Fibroblast of skin of right quadriceps (primary cell): ENCODE data around the gene LHX1.

Source experiments
- DNase-seq: peaks from one replicate; pipeline ENCODE4 v3.0.0-alpha.2; 2013

The LHX1 gene

DNA sequence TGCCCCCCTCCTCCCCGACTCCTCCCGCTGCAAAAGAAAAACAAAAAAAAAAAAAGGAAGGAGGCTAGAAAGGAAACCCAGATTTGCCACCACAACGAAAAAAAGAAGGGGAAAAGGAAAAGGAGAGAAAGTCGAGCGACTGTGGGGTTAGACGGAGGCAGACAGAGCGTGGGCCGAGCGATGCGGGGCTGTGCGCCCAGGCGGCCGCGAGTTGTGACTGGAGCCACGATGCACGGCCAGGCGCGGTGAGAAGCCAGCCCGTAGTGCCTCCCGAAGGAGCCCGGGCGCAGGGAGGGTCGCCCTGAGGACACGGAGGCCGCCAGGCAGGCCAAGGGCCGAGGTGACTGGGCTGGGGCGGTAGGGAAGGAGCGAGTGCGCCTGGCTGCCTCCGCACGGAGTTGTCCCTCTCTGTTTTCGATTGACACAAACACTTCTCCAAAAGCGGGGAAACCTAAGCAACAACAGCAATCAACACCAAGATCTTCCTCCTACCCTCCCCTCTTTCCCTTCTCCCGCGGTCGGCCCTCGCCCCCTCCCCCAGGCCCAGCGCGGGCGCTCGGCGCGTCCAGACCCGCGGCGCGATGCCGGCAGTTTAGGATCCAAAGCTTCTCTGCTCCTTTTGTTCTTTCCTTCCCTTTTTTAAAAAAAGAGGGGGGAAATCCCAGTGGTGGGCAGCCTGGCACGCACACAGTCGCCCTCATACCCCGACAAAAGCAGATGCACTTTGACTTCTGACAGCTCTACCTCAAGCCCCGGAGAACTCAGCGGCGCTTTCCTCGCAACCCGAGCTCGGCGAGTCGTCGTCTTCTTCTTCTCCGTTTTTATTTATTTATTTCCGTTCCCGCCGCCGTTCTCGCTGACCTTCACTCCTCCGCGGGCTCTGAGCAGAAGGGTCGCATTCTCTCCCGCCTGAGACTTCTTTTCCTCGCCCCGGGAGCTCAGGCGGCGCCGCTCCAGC is at the start of gene LHX1:
Gene LHX1, plus strand, starts transcription at position 475 of the 958 bp plus-strand sequence. CDS start 723 bp downstream, outside the sequence.
- no peak for DNase-seq

DNA sequence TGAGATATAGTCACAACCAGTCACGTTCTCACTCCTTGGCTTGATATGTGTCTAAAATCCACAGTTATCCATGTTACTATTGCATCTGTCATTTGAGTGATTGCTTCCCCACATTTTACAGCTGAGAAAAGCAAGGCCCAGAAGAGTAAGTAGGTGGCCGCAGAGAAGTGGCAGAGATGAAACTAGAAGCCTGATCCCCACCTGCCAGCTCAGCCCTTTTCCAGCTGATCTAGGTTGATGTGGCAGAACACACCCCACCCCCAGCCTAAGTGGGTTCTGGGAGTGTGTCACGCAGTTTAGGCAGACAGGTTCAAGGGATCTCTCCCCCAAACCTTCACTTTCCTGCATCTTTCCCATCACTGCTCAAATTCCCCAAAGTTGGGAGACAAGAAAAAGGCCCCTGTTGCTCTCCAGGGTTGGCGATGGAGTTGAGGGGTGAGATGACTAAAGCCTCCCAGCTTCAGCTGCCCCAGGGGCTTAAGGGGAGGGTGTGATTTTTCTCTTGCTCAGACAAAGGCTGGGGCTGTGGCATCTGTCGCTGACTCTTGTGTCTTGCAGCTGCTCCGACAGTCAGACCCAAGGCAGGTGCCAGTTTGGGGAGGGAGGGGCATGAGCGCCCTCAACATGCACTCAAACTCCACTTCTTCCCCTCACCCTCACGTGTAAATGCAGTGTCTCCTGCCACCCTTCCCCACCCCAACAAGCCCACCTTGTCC is 48.9 kb upstream of the LHX1 start:
- DNase-seq: no peak

DNA sequence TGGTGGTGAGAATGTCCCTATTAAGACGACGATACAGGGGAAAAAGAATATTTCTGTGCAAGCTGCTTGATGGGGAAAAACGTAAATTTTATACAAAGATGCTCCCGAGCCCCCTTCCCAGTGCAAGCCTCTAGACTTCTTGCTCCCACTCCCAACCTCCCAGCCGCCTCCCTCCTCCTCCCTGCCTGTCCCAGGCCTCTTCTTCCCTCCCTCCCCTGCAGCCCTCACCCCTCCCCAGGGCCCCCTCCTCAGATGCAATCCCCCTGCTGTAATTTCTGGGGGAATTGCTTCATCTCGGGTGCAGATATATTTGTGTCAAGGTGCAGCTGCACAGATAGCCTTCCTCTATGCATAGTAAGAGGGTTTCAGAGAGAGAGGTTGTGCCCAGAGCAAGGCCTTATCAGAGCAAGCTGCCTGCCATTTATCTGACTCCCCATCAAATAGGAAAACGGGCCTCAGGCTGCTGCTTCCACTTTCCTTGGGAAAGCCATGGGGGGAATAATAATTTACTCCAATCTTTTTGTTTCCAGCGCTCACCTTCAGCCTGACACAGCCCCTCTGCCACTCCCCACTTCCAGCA is 47.4 kb upstream of the LHX1 start:
- DNase-seq: no peak

DNA sequence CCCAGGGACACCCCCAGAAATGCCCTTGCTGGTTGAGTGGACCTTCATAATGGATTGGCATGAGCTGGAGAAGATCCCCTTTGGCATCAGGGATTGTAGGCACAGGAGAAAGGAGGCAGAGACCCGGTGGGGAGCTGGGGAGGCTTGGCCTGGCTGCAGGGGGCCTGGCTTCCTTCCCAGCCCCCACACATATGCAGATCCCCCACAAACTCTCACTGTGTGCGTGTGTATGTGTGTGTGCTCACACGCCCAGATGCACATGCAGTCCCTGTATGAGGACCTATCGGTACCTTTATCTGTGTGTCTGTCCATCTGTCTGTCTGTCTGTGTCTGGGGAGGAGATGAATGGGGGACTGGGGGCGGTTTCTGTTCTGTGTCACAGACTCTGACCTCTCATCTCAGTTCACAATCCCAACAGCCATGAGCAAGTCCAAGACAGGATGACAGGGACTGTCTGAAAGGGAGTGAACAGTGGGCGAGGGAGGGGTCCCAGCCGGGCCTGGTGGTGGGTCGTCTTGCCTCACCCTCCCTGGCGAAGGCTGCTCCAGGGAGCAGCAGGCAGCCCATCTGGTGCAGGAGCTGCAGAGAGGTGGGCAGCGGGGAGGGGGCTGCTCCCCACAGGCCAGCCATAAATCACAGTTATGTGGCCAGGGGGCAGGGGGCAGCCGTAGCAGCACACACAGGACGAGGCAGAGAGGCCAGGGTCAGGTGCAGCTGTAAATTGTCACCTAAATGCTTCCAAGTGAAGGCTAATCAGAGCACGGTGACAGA is 46.7 kb upstream of the LHX1 start:
- DNase-seq: no peak

DNA sequence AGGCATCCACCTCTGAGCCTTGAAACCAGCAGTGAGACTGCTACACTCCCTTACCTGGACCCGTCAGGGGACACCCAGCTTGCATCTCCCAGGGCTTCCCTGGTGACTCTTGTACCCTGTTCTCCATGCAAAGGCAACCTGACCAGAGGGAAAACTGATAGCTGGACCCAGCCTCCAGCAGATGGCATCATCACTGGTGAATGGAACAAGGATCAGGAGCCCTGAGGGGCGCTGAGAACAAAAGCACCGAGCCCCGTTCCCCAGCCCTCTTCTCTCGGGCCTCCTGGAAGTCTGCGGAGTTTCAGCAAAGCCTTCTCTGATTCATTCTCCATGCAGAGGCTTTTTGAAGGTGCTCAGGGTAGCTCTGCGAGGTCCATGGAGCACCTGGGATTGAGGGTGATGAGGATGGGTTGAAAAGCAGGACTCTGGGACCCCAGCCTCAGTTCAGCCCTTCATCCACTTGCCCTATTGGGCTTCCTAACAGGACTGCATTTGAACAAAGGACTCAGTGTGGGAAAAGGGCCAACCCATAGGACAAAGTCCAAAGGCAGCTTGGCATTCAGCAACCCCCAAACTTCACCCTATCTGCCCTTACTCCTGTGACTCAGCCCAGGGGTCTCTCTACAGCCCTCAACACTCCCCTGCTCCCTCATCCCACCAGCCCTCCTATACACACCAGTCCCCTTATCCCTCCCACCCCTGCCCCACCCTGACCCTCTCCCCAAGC is 45.0 kb upstream of the LHX1 start:
- DNase-seq: no peak

GRCh38 chr17:36894177-36894576 is 43.1 kb upstream of the LHX1 start:
- DNase-seq: no peak

- no peak for DNase-seq
Observed at GRCh38 chr17:36894925-36895324, 42.4 kb upstream of the LHX1 start.

DNA sequence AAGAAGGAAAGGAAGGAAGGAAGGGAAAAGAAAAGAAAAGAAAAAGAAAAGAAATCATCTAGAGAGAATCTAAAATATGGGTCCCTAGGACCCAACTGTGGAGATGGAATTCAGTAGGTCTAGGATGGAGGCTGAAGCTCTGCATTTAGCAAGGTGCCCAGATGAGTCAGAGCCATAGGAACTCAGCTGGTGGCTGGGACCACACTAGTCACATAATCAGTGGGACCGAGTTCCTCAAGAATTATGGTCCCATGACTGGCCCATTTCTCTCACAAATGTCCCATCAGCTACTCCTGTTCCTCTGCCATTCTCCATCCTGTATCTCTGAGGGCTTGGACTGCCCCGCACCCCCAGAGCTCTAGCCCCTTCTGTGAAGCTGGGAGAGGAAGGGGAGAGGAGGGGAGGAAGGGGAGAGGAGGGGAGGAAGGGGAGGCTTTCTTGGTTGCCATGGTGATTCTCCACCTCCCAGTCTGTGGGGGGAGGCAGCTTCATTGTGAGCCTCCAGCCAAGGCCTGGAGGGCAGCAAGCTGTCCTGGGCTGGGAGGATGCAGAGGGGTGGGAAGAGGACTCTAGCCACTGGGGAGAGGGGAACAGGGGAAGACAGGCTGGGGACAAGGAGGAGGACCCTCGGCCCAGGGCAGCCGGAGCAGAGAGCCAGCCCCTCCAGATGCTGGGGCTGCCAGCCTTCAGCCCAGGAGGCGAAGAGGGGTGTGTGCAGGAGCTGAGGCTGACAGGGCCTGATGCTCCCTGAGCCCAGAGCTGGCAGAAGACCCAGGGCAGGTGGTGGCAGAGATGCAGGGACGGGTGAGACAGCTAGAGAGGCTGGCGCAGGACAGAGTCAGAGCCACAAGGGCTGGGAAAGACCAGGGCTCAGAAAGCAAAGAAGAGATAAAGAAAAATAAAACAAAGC is 37.8 kb upstream of the LHX1 start:
- no peak for DNase-seq

- DNase-seq: no peak
Observed at GRCh38 chr17:36900160-36900512, 37.1 kb upstream of the LHX1 start.

- DNase-seq: peak; percentile 51
Observed at GRCh38 chr17:36901506-36901905, 35.8 kb upstream of the LHX1 start.

- DNase-seq: no peak
Observed at GRCh38 chr17:36907407-36907806, 29.9 kb upstream of the LHX1 start.

GRCh38 chr17:36910513-36910912 is 26.8 kb upstream of the LHX1 start:
- no peak for DNase-seq

GRCh38 chr17:36911001-36911400 is 26.3 kb upstream of the LHX1 start:
- no peak for DNase-seq

DNA sequence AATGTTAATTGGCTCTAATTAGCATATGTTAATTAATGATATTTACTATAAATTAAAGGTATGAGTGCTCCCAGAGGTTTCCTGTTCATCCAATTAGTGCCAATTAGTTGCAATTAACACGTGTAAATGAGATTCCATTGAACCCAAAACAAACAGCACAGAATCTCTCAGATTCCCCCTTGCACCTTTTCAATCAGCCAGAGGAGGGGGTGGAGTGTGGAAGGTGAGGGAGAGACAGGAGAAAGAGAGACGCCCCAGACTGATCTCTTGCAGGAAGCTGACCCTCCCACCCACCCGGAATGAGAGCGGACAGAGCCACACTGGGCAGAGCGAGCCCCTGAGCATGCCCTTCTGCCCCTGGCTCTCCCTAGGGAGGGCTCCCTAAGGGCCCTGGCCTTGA is 24.1 kb upstream of the LHX1 start:
- DNase-seq: no peak

DNA sequence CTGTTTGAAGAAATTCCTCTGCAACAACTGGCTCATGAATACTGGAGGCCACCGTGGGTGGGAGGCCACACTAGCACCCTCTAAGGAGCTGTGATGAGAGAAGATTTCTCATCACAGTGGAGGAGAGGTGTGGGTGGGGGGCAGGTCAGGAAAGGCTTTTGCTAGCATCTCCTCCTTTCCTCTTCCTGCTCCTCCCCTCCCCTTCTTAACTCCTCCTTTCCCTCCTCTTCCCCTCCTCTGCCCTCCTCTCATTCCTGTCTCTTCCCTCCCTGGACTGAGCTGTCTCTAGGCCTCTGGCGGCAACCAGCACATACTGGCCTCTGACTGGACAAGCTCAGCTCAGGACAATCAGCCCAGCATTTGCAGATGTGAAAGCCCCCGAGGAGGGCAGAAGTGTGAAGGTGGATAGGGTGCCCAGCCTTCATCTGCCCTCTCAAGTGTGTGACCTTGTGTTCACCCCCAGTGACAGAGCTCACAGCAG is 19.0 kb upstream of the LHX1 start:
- DNase-seq: peak; percentile 32

GRCh38 chr17:36919407-36919968 is 17.8 kb upstream of the LHX1 start:
- no peak for DNase-seq

GRCh38 chr17:36920032-36921005 is 17.0 kb upstream of the LHX1 start:
- peak; percentile 47 for DNase-seq

DNA sequence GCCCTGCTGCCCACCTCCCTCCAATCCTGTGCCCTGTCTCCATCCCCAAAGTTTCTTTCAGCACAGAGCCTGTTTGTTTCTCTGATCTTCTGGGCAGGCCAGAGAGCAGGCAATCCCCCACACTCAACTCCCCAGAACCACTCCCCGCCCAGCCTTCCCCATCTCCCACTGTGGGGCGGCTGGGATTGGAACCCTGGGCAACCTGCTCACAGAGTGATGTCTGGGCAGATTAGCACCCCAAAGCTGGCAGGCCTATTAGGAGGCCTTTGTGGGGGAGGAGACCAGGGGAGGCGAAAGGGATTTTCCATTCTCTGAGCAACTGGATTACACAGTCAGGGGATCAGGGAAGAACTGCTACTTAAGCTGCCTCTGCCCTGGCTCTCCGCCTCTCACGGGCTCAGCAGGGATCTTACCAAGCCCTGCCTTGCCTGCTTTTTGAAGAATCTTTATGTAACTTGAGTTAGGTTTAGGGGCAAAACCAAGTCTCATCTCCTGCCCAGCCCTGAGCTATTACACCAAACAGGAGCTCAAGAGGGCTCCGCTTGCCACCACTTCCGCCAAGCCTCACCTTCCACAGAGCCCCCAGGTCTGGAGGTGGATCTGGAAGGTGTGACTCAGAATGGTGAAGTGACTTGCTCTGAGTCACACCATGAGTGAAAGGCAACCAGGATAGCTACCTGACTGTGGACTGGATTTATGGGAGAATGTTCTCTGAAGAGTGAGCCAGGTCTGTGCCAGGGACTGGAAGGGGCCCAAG is 16.0 kb upstream of the LHX1 start:
- peak; percentile 50 for DNase-seq

- DNase-seq: no peak
Observed at GRCh38 chr17:36922175-36922574, 15.1 kb upstream of the LHX1 start.
